Bone marrow (tissue), 2 donors: ENCODE results near the gene ZNF268.
"Not testable (repeated sequence)": the region's sequence is repeated elsewhere in the genome, so short reads cannot be mapped to it uniquely, and the experiment has no call there.

Experiments
- DNase-seq, 2 donors: peaks; one replicate each; lab custom pipeline; 2025; lab: John Stamatoyannopoulos, UW

The ZNF268 gene

DNA sequence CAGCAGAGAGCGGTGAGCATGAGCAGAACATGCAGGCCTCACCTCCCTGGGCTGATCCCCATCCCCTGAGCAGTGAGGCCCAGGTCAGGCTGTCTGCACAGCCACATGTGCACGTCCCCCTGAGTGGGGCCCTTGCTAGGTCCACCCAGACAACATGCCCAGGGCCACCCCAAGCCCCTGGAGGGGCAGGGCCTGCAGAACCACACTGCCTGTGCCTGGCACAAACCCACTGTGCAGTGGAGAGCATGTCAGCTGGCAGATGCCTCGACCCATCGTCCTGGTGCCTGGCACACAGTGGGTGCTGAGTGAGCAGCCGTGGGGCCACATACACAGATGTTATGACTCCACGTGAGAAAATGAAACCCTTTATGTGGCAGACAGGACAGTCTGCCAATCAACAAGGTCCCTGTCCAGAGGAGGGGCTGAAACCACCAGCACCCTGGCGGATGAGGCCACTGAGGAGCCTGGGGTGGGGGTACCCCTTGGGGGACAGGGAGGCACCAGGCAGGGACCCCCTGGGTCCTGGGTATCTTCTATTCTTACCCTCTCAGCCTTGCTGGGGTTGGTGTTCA, 46.1 kb downstream of the ZNF268 start:
- no peak for DNase-seq

DNA sequence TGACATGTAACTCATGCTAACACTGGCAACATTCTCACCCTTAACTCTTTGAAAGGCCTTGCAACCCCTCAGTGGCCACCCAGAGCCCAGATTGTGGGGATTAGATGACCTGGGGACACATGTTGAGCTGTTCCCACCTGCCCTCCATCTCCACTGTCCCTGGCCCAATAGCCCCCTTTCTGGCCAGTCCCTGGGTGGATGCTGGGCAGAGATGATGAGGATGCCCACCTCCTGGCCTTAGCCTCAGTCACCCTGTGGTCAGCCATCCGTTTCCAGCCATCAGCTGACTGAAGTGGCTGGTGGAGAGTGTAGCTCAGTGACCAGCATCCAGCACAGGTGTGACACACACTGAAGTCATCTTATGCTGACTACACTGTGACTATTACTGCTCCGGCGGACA, 49.7 kb downstream of the ZNF268 start:
- DNase-seq, result no peak

DNA sequence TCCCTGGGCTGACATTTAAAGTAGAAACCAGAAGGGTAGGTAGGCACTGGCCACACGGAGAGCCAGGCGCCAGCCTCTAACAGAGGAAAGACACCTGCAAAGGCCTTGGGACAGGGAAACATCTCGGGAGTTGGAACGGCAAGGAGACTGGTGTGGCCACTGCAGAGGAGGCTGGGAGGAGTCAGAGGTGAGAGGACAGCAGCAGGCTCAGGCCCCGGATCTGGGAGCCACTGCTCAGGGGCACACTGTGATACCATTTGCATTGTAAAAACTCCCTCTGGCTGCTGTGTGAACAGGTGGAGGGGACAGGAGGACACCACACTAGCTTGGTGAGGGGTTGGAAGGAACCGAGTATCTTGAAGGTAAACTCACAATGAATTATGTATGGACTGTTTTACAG, 51.7 kb downstream of the ZNF268 start:
- no peak for DNase-seq

DNA sequence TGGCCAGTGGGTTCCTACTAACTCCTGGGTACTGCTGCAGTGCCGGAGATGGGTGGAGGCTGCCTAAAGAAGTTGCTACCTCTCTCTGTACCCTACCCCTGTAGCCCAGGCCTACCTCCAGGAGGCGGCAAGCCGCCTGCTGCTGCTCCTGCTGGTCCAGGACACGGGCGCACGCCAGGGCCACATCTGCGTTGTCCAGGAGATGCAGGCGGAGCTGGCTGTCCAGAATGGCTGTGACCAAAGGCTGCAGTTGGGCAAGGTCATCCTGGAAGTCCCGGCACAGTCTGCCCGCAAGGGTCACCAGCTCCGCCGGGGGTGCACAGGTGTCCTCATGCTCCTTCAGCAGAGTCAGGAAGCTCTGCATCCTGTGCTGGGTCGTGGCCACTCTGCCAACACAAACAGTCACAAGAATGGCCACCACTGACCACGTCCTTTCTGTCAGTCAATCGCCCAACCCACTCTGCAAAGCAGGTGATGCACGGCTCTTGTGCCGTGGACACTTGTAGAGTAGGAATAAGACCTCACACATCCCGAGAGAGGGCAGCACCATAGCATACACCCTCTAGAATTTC, 52.8 kb downstream of the ZNF268 start:
- DNase-seq, result no peak

DNA sequence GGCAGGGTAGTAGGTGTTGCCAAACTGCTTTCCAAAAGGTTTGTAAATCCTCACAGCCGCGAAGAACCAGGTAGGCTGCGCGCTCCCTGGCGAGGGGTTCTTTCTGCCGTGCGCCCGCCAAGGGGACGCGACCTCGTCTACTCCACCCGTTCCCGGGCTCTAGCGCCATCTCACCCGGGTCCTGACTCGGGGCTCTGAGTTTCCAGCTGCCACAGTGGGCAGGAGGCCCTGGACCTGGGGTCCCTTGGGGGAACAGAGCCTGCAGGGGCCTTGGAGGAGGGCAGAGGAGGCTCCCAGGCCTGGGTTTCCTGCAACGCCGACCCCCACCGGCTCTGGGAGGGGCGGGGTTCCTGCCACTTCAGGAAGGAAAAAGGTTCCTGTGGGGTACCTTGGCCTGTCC, 53.7 kb downstream of the ZNF268 start:
- no peak for DNase-seq

DNA sequence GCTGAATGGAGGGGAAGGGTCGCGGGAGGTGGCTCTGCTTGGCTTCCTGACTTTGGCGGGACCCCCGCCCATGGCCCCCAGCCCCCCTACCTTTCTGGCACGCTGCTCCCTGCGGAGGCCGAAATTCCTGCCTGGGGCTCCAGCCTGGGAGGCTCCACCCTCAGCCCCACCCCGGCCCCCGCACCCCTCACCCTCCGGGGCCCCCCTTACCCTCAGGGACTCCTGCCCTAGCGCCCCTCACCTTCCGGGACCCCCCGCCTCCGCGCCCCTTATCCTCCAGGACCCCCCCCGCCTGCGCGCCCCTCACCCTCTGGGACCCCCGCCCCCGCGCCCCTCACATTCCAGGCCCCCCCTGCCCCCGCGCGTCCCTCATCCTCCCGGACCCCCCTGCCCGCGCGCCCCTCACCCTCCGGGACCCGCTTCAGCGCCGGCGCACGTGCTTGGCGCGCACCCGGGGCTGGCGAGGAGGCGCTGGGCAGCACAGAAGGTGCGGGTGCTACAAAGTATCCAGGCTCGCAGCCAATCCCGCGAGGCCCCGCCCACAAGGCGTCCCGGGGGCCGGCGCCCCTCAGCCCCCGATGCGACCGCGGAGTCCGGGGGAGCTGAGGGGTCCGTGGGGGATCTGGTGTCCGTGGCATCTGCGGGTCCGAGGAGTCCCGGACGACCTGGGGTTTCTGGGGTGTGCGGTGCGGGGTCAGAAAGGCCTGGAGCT, 54.3 kb downstream of the ZNF268 start, which contains the start of gene ANHX:
Gene ANHX, minus strand, starts transcription at position 477 of the 712 bp plus-strand sequence. CDS start 1,521 bp downstream, outside the sequence.
- no peak for DNase-seq

DNA sequence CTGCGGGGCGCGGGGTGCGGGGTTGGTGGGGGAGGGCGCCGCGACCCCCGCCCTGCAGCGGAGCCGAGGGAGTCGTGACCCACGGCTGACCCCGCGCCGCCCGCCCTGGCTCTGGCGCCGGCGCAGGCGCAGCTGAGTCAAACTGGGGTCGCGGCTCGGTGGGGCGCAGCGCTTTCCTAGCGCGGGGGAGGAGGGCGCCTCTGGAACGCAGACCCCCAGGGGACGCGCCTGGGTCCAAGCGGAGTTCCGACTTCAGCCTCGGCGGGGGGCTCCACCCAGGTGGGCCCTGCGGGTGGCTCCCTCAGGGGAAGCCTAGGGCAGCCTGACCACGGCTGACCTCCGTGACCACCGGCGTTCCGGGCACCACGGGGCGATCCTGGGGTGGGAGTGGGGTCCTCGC, 54.8 kb downstream of the ZNF268 start:
- no peak for DNase-seq

DNA sequence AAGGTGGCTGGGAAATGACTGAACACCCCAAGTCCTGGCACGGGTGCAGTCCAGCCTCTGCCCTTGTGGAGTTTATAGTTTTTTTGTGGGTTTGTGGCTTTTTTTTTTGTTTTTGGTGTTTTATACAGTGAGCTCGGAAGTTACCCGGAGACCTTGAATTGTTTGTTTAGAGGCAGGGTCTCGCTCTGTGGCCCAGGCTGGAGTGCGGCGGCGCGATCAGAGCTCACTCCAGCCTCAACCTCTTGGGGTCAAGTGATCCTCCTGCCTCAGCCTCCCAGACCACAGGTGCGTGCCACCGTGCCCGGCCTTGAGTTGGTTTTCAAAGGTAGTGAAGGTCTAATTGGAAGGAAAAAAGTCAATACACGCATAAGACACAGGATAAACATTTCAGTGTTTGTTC, 55.3 kb downstream of the ZNF268 start:
- DNase-seq, result no peak

DNA sequence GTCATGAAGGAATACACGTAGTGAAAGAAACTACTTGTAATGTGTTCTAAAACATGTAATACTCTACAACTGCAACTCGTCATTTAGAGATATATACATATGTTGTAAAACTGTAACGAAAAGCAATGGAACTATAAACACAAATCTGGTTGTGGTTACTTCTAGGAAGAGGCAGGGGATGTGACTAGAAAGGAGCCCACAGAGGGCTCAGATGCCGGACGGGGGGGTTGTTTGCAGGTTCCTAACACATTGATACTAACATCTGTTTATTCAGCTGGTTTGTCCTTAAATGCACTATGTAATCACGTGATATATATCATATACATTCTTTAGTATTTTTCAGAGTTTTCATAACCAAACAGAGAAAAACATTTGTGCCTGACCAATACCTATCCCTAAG, 70.4 kb downstream of the ZNF268 start:
- DNase-seq, result no peak

DNA sequence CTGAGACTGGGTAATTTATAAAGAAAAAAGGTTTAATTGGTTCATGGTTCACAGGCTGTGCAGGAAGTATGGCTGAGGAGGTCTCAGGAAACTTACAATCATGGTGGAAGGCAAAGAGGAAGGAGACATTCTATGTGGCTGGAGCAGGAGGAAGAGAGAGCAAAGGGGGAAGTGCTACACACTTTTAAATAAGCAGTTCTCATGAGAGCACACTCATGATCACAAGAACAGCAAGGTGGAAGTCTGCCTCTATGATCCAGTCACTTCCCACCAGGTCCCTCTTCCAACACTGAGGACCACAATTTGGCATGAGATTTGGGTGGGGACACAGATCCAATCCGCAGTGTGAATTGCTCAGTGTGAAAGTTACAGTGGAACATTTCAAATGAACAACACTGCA, 74.5 kb downstream of the ZNF268 start:
- DNase-seq, result not testable (repeated sequence)

DNA sequence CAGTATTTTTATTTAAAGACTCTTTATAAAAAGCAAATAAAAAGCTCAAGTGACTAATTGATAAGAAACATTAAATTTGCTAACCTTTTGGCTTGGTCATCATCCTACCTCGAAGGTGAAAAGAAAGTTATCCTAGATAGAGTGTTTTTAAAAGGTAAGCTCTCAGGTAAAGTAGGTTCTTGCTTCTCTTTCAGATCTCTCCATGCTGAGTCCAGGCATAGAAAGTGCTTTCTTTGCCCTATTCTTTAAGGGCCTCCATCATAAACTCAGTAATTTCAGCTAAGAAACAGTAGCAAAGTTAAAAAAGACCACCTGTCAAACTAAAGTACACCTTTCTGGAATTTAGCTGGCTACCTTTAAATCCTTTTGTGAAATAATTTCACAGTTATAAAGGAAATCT, 75.0 kb downstream of the ZNF268 start:
- no peak for DNase-seq

DNA sequence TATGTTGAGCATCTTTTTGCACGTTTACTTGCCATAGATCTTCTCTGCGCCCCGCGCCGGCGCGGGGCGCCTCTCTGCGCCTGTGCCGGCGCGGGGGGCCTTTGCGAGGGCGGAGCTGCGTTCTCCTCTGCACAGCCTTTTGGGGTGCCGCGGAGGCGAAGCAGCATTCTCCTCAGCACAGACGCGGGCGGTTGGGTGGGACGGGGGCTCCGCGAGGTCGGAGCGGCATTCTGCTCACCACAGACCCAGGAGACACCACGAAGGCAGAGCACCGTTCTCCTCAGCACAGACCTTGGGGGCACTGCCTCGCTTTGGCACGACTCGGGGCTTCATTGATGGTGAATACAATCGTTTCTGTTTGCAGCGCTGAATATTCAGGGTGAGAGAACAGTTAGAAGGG, 82.9 kb downstream of the ZNF268 start:
- DNase-seq, result no peak
